Measurements from ENCODE around the gene OR1N2.

- no peak for TF ChIP-seq FOXP1 (CRISPR knock-in tag; IDR thresholded peaks at IDR 0.05; ENCODE audit: borderline replicate concordance)
- no peak for TF ChIP-seq MAX (CRISPR knock-in tag; IDR thresholded peaks at IDR 0.05)
- TF ChIP-seq CTCF (IDR thresholded peaks at IDR 0.05): no peak
- no peak for TF ChIP-seq TEAD4 (CRISPR knock-in tag; IDR thresholded peaks at IDR 0.05)
- no peak for TF ChIP-seq NFYB (CRISPR knock-in tag; conservative IDR thresholded peaks at IDR 0.05; ENCODE audit: low read depth)
These were observed 42.4 kb upstream of the OR1N2 start, which contains the start of gene OR1J2 for GRCh38 chr9:122510502-122510901.
